GM18498 (cell line): Measurements from ENCODE around the gene UBXN2A.

Experiments
- ATAC-seq: cut with Tn5 transposase; IDR thresholded peaks from one replicate; pipeline ENCODE4 v1.9.1; 2021; ENCODE audit warnings: mild to moderate bottlenecking, moderate library complexity; ENCODE audit not compliant: unreplicated experiment

UBXN2A gene, protein sequence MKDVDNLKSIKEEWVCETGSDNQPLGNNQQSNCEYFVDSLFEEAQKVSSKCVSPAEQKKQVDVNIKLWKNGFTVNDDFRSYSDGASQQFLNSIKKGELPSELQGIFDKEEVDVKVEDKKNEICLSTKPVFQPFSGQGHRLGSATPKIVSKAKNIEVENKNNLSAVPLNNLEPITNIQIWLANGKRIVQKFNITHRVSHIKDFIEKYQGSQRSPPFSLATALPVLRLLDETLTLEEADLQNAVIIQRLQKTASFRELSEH

DNA sequence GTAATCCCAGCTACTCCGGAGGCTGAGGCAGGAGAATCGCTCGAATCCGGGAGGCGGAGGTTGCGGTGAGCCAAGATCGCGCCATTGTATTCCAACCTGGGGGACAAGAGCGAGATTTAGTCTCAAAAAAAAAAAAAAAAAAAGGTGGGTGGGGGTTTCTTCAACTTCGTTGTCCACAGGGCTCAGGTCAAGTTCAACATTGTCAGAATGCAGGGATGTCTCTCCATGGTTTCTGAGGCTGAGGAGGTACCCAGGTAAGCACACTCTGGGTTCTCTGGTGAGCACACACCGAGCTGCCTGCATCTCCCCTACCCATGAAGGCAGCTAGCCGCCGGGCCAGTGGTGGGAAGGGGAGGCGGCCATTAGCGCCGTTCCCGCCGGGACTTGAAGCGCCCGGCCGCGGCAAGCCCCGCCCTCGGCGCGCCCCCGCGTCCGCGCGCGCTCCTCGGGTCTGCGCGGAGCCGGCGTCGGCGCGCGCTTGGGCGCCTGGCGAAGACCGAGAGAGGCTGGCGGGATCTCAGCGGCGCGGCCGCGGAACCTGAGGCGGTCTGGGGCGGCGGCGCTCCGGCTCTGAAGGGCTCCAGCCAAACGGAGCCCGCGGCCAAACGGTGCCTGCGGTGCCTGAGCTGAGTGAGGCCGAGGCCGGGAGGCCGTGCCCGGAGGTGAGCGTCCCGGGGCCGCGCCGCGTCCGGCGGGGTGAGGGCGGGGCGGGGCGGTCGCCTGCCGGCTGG lies at the start of gene UBXN2A:
Gene UBXN2A (plus strand): TSS at position 477 of the 731 bp plus-strand sequence. CDS start 17,852 bp downstream, outside the sequence.
- peak; percentile 78 for ATAC-seq

DNA sequence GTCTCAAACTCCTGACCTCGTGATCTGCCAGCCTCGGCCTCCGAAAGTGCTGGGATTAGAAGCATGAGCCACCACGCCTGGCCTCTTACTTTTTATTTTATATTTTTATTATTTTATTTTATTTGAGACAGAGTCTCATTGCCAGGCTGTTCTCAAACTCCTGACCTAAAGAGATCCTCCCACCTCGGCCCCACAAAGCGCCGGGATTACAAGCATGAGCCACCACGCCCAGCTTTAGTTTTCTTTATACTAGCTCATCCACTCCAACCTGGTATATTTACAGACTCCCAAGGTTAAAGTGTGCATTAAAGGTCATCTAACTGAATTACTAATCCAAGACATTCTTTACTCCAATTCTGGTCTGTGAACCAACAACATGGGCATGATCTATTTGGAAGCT lies 40.1 kb upstream of the UBXN2A start:
- no peak for ATAC-seq

DNA sequence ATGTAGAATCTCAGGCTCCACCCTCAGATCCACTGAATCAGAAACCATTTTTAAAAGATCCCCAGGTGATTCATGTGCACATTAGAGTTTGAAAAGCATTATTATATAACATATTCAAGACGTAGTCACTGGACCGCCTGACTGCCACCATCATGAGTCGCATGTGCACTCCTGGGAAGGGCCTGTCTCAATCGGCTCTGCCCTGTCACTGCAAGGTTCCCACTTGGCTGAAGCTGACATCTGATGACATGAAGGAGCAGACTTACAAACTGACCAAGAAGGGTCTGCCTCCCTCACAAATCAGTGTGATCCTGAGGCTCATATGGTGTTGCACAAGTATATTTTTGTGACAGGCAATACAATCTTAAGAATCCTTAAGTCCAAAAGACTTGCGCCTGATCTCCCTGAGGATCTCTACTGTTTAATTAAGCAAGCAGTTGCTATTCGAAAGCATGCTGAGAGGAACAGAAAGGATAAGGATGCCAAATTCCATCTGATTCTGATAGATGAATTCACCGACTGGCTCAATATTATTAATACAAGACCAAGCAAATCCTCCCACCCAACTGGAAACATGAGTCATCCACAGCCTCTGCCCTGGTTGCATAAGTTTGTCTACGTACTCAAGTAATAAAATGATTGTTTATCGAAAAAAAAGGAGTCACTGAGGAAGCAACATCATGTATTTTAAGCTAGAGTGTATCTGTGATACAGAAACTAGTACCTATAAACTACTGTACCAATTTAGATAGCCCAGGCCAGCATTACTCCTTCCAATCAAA lies 39.5 kb upstream of the UBXN2A start:
- ATAC-seq: no peak

DNA sequence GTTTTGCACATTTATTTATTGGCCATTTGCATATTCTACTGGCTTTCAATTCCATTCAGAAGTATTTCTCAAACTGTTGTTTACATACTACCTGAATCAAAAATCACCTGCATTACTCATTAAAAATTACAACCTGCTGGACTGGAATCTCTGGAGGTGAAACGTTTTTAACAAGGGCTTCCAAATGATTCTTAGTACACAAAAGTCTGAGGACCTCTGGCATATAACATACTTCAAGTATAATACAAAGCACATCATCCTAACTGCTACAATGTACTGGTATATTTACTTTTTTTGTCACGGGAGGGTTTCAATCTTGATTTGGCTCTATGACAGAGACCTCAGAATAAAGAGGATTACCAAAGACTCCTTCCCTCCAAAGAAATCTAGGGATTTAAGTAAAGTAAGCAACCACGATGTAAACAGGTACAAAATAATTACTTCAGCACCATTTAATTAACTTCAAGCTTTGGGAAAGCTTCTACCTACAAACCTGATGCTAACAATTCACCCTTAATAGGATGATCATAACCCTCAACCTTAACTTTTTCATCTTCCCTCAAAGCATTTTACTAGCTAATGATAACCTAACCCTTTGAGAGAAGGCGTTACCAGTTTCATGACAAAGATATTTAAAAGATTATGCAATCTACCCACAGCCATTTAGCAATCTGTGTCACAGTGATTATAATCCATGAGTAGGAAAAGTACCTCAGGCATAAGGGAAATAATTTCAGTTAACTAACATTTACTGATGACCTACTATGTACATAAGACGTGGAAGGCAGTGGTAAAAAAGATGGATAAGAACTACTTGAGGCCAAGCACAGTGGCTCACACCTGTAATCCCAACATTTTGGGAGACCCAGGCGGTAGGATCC lies 38.1 kb upstream of the UBXN2A start:
- ATAC-seq: no peak

DNA sequence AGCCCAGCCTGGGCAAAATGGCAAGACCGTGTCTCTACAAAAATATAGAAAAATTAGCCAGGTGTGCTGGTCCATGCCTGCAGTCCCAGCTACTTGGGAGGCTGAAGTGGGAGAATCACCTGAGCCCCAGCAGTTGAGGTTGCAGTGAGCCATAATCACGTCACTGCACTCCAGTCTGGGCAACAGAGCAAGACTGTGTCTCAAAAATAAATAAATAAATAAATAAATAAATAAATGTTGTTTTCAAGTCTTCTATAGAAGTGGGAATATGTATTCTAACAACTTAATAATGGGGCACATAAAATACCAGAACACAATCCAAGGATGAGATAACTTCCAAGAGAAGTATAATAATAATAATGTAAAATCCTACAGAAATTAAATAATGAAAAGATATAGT lies 37.2 kb upstream of the UBXN2A start:
- ATAC-seq: no peak

DNA sequence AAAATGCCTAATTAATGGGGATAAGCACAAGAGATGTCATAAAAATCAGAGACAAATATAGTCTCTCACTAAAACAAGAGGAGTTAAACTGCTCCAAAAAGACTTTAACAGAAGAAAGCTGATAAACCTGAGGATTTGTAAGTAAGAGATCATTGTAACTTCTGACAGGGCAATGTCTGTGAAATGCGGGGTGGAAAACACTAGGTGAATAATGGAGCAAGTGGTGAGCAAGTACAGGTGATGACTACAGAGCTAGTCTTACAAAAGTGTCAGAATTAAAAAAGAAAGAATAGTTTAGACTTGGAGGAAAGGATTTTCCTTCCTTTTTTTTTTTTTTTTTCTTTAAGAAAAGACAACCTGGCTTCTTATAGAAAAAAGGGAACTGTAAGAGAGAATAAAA lies 36.0 kb upstream of the UBXN2A start:
- ATAC-seq: no peak

DNA sequence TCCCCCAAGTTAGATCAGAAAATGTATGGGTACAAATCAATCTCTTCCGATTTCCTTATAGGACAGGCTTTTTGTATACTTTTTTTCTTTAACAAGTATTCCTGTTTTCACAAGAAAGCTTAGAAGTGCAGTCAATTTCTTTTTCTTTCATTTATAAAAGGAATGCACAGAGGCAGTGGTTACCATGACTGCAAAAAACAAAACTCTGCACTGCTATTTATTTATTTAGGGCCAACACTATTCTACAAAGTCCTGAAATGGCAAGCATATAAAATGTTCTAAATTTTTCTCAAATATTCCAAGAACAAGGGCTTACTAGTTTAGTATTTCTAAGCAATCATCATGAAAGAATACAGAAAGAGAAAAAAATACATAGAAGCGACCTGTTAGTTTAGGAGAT lies 35.6 kb upstream of the UBXN2A start:
- no peak for ATAC-seq

DNA sequence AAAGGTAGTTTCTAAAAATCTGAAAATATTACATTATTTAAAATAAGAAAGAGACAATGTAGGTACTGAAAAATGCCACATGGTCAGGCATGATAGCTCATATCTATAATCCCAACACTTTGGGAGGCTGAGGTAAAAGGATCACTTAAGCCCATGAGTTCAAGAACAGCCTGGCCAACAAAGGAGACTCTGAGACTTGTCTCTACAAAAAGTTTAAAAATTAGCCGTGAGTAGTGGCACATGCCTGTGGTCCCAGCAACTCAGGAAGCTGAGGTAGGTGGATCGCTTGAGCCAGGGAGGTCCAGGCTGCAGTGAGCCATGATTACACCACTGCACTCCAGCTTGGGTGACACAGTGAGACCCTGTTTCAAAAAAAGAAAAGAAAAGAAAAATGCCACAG lies 35.1 kb upstream of the UBXN2A start:
- no peak for ATAC-seq

DNA sequence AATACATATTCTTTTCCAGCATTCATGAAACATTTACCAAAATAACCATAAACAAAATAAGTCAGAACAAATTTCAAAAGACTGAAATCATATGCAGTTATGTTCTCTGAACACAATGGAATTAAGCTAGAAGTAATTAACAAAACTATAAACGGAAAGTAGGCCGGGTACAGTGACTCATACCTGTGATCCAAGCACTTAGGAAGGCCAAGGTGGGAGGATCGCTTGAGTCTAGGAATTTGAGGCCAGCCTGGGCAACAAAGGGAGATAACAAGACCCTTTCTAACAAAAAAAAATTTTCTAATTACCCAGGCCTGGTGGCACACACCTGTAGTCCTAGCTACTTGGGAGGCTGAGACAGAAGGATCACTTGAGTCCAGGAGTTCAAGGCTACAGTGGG lies 28.2 kb upstream of the UBXN2A start:
- ATAC-seq: no peak

DNA sequence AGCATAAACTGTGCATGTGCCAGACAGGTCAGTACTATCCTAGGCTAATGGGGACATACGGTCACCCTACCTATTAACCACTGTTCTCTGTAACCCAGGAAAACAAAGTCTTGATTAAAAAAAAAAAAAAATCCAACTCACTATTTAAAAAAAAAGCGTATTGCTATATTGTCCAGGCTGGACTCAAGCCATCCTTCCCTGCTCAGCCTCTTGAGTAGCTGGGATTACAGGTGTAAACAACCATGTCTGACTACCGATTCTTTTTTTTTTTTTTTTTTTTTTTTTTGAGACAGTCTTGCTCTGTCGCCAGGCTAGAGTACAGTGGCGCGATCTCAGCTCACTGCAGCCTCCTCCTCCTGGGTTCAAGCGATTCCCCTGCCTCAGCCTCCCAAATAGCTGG lies 24.9 kb upstream of the UBXN2A start:
- ATAC-seq: no peak

DNA sequence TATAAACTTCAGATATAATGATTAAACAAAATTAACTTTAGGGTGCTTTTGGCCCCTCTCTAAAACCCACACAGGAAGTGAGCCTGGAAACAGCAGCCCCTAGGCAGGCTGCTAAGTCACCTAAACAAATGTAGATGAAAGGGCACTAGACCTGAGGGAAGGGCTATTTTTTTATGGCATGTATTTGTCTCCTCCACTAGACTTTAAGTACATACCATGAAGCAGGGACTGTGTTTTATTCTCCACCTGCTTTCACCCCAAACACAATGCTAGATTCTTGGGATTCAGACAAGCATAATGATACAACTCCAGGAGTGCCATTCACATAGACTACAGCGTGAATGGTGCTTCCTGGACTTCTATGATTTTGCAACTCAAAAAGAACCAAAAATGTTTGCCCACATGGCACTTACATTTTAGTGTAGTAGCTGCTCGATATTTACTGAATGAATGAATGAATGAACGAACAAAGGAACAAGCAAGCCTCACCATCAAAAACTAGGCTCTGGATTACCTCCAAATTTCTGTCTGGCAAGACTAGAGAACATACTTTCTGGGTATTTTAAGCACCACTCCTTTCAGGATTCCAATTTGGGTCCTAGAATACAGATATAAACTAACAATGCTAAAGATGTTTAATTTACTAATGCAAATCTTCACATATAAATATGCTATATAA lies 23.4 kb upstream of the UBXN2A start:
- ATAC-seq: no peak

DNA sequence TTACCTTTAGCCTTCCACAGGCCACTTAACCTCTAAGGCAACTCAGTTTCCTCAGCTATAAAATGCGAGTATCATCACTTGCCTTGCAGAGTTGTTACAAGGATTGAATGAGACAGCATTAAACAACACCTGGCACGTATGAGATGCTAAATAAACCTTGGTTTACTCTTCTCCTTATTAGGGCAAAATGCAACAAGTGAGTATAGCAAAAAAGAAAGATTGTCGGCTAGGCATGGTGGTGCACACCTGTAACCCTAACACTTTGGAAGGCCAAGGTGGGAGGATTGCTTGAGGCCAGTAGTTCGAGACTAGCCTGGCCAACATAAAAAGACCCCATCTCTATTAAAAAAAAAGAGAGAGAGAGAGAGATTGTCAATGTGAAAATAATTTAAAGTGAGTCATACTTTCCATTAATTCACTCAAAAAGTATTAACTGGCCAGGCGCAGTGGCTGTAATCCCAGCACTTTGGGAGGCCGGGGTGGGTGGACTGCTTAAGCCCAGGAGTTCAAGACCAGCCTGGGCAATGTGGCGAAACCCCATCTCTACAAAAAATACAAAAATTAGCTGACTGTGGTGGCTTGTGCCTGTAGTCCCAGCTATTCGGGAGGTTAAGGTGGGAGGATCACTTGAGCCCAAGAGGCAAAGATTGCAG lies 21.3 kb upstream of the UBXN2A start:
- ATAC-seq: no peak

DNA sequence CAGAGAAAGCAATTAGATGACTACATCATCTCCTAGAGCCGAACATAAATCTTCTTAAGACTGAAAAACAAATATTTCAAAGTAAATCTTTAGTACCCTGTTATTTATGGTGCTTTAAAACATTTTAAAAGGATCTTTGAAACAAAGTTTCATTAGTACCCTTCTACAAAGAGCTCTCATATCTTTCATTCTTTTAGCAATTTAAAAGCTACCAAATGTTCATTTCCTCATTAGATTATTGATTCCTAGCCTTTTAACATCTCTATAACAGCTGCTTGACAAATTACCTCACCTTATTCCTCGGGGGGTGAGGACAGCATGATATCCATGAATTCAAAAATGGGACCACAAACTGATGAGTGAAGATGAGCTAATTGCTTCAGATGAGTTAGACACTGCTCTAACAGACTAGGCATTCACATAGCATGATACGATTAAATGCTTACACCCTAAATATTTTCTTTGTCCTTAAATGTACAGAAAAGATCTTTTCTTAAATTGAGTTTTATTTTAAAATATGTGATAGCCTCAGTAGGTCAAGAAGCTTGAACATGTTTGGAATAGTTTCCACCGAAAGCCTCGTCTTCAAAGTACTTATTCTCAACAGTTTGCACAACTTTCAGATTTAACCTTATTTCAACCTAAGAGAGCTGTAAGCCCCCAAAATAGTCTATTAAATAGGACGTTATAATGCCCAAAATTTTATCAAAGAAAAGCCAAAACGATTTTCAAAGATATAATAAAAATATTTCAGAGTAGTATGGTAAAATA lies 15.5 kb upstream of the UBXN2A start:
- no peak for ATAC-seq

DNA sequence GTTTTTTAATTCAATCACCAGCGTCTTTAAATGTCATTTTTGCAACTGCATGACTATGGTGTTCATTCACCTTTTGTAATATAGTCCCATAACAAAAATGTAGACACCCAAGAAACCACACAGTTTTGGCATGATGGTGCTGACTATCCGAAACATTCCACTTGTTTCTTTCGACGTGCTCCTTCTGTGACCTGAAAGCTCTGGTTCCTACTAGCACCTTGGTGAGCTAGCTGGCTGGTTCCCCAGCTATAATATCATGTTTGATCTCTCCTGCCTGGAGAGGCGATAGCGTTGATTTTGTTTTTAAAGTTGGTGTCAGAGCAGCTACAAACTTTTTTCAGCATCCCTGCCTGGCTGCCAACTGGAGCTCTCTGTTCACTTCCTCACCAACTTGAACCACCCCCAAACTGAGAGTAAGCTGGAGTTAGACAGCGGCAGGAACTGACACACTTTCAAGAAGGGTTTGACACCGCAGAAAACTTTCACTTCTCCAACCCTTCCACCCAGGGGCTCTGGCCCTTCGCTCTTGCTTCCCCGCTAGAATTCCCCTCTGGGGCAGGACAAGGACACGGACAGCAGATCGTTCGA lies 14.5 kb upstream of the UBXN2A start:
- ATAC-seq: peak; percentile 59

DNA sequence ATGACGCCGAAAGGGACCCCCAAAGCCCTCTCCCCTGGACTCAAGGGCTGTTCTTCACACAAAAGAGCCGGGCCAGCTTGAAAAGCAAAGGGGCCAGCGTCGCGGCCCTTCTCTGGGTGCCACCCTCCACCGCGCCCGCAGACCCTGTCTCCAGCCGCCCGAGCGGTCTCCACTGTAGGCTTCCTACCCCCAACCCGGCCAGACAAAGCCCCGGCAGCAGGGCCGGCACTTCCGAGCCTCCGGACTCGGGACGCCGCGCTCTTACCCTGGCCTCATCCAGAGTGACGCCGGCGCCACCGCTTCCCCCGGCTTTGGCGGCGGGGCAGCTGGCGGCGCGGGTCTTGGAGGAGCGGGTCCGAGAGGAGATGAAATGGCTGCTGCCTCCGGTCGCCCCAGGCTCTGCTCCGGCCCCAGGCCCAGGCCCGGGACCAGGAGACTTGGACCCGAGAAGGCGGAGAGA lies 13.9 kb upstream of the UBXN2A start:
- ATAC-seq: peak; percentile 32

DNA sequence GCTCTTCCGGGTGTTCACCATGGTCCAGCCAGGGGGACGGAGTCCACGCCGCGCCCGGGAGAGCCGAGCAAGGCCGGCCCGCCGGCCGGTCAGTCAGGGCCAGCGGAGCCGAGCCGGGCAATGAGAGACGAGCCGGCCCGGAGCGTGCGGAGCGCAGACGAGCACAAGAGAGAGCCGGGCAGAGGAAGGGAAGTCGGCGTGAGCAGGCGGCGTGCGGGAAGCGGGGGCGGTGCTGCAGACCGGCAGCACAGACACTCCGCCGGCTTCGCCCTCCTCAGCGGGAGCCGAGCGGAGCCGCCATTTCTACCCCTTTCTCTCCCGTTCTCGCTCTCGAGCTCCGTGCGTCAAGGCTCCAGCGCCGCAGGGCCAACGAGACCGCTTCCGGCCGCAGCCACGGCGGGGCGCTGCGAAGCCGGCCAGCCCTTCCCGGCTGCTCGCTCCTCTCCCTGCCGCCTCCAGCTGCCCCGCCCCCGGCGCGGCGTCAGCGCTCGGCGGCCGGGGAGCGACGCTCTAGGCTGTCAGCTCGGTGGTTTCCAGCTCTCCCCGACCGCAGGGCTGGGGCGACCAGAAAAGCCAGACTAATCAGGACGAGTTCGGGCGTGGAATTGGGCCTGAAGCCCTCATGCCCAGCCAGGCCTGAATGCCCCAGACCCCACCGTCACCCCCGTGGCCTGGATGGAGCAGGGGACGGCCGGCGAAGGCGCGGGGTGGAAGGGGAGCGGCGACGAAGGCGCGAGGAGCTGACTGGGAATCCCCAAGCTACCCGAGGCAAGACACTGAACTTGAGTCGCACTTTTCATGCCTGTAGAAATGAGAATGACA lies 13.3 kb upstream of the UBXN2A start, which contains the start of gene ATAD2B:
Gene ATAD2B (minus strand): TSS at position 374 of the 822 bp plus-strand sequence. CDS start 353 bp downstream, at position 21.
- ATAC-seq: peak; percentile 82

DNA sequence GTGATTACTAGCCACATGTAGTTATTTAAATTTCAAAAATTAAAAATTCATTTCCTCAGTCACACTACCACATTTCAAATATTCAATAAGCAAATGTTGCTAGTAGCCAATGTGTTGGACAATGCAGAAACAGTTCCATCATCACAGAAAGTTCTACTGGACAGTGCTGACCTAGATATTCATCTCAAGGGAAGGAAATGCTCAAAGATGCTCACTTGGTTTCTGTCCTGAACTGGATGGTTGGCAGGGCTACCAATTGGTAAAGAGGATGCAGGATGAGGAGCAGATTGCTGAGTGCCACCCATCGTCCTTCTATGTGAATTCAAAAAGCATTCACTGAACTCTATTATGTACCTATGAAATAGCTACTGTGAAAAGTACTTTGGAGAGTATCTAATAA lies 6.0 kb upstream of the UBXN2A start:
- no peak for ATAC-seq
